ENCODE results near the gene PCGF5.

Gene PCGF5

DNA sequence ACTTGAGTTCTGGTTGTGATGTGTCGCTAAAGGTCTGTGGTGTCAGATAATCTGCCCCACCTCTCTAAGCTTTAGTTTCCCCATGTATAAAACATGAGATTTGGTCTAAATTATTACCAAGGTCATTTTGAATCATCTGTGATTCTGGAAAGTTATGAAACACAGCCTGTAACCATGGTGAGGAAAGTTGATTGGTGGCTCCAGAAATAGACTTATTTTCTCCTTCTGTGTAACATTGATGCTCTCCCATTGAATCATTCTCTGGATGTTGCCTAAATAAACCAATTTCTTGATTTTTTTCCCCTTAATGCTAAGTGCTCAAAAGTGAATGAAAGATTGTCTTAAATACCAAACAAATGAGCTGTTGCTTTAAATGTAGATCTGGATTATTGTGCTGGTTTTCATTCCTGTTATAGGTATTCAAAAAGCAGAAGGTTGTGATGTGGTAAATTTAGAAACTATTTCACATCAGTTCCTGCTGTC, 30.0 kb upstream of the PCGF5 start:
- TF ChIP-seq, protein P1, sequence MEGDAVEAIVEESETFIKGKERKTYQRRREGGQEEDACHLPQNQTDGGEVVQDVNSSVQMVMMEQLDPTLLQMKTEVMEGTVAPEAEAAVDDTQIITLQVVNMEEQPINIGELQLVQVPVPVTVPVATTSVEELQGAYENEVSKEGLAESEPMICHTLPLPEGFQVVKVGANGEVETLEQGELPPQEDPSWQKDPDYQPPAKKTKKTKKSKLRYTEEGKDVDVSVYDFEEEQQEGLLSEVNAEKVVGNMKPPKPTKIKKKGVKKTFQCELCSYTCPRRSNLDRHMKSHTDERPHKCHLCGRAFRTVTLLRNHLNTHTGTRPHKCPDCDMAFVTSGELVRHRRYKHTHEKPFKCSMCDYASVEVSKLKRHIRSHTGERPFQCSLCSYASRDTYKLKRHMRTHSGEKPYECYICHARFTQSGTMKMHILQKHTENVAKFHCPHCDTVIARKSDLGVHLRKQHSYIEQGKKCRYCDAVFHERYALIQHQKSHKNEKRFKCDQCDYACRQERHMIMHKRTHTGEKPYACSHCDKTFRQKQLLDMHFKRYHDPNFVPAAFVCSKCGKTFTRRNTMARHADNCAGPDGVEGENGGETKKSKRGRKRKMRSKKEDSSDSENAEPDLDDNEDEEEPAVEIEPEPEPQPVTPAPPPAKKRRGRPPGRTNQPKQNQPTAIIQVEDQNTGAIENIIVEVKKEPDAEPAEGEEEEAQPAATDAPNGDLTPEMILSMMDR (IDR thresholded peaks at IDR 0.05; ENCODE audit: low read depth, low read length) = no peak
- no peak overlapping the region for H3K4me3 ChIP-seq (ENCODE audit: low read depth, low read length)

DNA sequence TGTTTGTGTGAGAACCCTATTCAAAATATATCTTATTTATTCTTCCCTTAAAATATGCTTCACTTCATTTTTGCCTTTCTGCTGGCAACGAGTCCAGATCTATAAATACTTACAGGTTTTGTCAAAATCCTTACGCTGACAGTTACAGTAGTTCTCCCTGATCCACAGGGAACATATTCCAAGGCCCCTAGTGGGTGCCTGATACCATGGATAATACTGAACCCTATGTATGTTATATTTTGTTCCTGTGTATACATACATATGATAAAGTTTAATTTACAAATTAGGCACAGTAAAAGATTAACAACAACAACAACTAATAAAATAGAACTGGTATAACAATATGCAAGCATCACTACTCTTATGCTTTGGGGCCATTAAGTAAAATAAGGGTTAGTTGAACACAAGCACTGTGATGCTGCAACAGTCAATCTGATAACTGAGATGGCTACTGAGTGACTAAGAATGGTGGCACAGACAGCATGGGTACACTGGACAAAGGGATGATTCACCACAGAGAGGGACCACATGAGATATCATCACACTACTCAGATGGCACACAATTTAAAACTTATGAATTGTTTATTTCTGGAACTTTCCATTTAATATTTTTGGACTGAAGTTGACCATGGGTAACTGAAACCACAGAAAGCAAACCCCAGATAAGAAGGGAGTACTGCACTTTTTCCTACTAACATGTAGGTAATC, 29.4 kb upstream of the PCGF5 start:
- no peak overlapping the region for H3K4me3 ChIP-seq (ENCODE audit: low read depth, low read length)
- TF ChIP-seq, protein P1 (IDR thresholded peaks at IDR 0.05; ENCODE audit: low read depth, low read length) = no peak

DNA sequence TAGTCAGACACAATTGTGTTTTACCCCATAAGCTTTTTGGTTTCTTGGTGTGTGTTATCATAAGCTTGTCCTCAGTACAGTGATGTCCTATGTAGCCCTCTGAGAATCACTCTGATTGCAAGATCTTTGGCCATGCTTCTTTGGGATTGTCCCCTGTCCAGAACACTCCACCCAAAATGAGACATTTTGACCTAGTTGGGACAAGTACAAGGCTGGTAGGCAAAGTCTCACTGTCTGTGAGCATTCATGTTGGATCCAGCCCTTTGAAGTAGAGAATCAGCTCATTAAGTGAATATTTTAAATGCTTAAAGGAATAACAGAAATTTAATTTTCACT, 28.9 kb upstream of the PCGF5 start:
- TF ChIP-seq, protein P1 (IDR thresholded peaks at IDR 0.05; ENCODE audit: low read depth, low read length) = no peak
- H3K4me3 ChIP-seq (ENCODE audit: low read depth, low read length) = no peak overlapping the region

DNA sequence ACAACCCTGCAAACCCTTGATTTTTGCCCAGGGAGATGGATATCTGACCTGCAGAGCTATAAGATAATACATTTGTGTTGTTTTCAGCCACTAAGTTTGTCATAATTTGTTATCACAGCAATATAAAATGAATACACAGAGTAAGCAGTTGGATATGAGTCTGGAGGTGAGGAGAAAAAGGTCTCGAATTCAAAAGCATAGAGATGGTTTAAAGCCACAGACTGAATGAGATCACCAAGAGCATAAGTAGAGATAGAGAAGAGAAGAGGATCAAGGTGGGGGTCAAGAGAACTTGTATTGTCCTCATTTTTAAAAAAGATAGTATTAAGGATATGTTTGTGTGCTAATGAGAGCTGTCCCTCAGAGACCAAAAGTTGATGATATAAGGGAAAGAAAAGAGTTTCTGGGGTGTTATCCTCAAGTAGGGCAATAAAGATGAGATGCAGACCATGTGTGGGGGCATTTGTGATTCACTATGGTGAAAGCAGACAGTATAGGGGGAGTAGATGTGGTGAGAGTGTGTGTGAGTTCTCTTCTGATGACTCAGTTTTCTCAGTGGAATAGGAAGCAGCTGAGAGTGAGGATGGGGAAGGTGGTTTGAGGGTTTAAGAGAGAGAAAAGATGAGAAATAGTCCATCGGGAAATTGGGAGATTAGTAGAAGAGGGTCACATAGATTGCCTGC, 25.8 kb upstream of the PCGF5 start:
- TF ChIP-seq, protein P1 (IDR thresholded peaks at IDR 0.05; ENCODE audit: low read depth, low read length) = no peak
- no peak overlapping the region for H3K4me3 ChIP-seq (ENCODE audit: low read depth, low read length)

DNA sequence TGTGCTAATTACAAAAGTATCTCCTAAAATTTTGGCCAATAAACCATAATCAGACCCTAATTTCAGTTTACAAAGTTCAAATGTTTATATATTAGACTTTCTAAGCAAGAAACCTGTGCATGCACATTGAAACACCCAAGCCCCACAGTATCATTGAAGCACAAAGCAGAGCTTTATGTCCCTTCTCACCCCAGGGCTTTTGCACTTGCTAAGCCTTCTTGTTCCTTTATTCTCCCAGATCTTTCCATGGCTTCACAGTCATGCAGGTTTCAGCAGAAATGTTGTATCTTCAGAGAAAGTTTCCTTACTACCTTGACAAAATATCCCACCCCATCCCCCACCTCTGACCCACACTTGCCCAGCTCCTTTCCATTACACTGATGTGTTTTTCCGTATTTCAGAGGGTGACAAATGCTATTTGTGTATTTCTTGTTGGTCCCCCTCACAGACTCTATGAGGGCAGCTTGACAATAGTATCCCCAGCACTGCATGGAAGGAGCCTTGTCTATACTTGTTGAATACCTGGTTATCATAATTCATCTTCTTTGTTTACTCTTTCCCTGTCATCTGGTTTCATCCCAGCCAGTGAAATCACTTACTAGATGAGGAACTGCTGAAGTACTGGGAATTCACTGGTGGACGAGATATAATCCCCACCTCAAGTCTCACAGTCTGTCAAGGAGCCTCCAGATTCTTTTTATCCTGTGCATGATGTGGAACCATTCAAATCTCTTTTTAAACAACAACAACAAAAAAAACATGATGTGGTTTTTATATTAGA, 24.0 kb upstream of the PCGF5 start:
- TF ChIP-seq, protein P1 (IDR thresholded peaks at IDR 0.05; ENCODE audit: low read depth, low read length) = no peak
- no peak overlapping the region for H3K4me3 ChIP-seq (ENCODE audit: low read depth, low read length)

DNA sequence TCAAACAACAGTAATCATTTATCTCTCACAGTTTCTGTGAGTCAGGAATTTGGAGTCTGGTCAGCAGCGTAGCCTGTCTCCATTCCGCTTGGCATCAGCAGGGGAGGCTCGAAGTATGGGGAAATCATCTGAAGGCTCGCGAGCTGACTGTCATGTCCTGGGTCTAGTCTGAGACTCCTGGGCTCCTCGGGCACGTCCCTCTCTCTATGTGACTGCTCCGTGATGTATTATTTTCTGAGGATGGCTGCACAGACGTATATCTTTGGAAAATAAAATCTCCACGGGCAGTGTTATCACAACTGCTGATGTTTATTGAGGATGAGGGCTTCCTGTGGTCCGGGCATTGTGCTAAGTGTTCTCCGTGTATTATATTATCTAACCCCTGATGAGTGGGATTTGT, 23.3 kb upstream of the PCGF5 start:
- TF ChIP-seq, protein P1 (IDR thresholded peaks at IDR 0.05; ENCODE audit: low read depth, low read length) = no peak
- H3K4me3 ChIP-seq (ENCODE audit: low read depth, low read length) = no peak overlapping the region

DNA sequence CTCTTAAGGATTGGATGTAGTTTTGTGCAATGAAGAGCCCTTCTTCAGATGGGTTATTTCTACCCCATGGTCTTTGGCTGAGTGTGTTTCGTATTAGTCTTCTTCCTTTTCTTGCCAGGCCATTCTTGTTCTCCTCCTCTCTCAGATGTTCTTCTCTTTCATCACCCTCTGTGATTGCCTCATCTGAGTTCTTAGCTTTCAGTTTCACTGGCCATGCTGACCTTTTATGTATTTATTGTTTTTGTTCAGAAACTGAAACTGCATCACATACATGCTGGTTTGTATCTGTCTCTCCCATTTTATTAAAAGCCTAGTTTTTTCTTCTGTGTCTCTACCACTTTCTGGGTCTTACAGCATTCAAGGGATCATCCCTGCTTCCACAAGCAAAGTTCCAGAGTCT, 21.7 kb upstream of the PCGF5 start:
- no peak overlapping the region for H3K4me3 ChIP-seq (ENCODE audit: low read depth, low read length)
- TF ChIP-seq, protein P1 (IDR thresholded peaks at IDR 0.05; ENCODE audit: low read depth, low read length) = no peak
